ENCODE measurements around the gene GALNT17. TPM values are rescaled to one million over a fixed set of nuclear protein-coding genes. Genes with fewer than 3 reads are reported as not detected.

Gene GALNT17
- total RNA-seq, 1 experiment from 2014 or later: not detected

DNA sequence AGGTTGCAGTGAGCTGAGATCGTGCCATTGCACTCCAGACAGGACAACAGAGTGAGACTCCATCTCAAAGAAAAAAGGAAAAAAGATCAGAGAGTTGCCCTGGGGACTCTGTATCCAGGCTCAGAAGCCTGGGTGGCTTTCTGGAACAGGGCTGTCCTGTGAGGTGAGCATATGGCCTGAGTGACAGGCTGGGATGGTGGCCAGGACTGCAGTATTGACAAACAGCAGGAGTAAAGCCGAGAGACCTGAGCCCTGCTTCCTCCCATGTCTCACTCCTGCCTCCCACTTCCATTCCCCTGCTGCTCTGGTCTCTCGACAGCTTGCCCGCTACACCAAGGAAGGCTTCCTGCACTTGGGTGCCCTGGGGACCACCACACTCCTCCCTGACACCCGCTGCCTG lies 578.5 kb downstream of the GALNT17 start:
- Histone ChIP-seq H3K9me3 (ENCODE audit: control insufficient read depth, insufficient read depth, low read depth, low read length) (no peaks in the 10 kb centered on the region), H3K27me3 (ENCODE audit: control insufficient read depth, insufficient read depth, low read length) (peaks cover 2% of the 10 kb centered on the region; the same call in 1 of the 2 replicates), H3K36me3 (ENCODE audit: control insufficient read depth, insufficient read depth, low read length) (no peaks in the 10 kb centered on the region), H3K4me1 (ENCODE audit: control insufficient read depth, insufficient read depth, low read length) (no peaks in the 10 kb centered on the region), H3K4me3 (ENCODE audit: low read depth in 2 of 2, low read length in 2 of 2) (no peak overlapping the region), H3K27ac (ENCODE audit: low read length) (no peak overlapping the region)
- CTCF ChIA-PET: no interaction called here
- DNase-seq (ENCODE audit: low read depth, low spot score) (no peak), ATAC-seq (no peak)
- in situ Hi-C loops (cut with HindIII; ENCODE audit: low pct_unique_long_range_greater_than_20kb, low sequenced_read_pairs): no loop called here
- no TSS peak for BruUV-seq (replicated peaks)
- intact Hi-C loops (cut with micrococcal nuclease; ENCODE audit: unreplicated experiment): no loop called here
- TF ChIP-seq SIN3A (IDR thresholded peaks at IDR 0.05; ENCODE audit: borderline replicate concordance, insufficient read depth, low read depth, low read length) (no peak), TCF7L2 (IDR thresholded peaks at IDR 0.05; ENCODE audit: low read depth, low read length) (no peak), POLR2AphosphoS5 (IDR thresholded peaks at IDR 0.05; ENCODE audit: low read depth, low read length) (no peak)
- TF ChIP-seq, protein P1, sequence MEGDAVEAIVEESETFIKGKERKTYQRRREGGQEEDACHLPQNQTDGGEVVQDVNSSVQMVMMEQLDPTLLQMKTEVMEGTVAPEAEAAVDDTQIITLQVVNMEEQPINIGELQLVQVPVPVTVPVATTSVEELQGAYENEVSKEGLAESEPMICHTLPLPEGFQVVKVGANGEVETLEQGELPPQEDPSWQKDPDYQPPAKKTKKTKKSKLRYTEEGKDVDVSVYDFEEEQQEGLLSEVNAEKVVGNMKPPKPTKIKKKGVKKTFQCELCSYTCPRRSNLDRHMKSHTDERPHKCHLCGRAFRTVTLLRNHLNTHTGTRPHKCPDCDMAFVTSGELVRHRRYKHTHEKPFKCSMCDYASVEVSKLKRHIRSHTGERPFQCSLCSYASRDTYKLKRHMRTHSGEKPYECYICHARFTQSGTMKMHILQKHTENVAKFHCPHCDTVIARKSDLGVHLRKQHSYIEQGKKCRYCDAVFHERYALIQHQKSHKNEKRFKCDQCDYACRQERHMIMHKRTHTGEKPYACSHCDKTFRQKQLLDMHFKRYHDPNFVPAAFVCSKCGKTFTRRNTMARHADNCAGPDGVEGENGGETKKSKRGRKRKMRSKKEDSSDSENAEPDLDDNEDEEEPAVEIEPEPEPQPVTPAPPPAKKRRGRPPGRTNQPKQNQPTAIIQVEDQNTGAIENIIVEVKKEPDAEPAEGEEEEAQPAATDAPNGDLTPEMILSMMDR (IDR thresholded peaks at IDR 0.05): no peak
- TF ChIP-seq, protein P2, sequence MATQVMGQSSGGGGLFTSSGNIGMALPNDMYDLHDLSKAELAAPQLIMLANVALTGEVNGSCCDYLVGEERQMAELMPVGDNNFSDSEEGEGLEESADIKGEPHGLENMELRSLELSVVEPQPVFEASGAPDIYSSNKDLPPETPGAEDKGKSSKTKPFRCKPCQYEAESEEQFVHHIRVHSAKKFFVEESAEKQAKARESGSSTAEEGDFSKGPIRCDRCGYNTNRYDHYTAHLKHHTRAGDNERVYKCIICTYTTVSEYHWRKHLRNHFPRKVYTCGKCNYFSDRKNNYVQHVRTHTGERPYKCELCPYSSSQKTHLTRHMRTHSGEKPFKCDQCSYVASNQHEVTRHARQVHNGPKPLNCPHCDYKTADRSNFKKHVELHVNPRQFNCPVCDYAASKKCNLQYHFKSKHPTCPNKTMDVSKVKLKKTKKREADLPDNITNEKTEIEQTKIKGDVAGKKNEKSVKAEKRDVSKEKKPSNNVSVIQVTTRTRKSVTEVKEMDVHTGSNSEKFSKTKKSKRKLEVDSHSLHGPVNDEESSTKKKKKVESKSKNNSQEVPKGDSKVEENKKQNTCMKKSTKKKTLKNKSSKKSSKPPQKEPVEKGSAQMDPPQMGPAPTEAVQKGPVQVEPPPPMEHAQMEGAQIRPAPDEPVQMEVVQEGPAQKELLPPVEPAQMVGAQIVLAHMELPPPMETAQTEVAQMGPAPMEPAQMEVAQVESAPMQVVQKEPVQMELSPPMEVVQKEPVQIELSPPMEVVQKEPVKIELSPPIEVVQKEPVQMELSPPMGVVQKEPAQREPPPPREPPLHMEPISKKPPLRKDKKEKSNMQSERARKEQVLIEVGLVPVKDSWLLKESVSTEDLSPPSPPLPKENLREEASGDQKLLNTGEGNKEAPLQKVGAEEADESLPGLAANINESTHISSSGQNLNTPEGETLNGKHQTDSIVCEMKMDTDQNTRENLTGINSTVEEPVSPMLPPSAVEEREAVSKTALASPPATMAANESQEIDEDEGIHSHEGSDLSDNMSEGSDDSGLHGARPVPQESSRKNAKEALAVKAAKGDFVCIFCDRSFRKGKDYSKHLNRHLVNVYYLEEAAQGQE (IDR thresholded peaks at IDR 0.05; ENCODE audit: insufficient read depth in 1 of 2, low read depth in 2 of 2, low read length in 1 of 2): no peak
- POLR2A ChIA-PET: no interaction called here

DNA sequence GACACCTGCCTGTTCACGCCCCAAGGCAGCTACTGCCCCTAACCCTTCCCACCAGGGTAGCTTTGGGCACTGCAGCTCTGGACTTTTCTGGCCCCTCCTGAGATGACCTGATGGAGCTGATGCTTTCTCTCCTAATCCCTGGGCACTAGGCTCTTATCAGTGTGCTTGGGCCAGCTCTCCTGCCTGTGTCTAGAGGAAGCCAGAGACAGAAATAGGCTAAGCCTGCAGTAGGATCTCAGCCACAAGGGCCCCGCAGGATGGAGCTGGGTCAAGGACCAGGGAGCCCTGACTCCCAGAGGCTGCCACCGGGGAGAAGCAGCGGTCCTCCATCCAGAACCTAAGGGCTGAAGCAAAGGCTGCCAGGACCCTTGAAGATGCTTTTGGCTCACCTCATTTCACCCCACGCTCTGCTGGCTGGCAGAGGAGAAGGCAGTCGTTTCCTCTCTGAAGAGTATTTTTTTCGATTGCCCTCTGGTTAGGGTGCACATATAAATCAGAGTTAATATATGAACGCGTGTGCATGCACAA lies 580.8 kb downstream of the GALNT17 start:
- no peaks in the 10 kb centered on the region for H3K4me1 ChIP-seq (ENCODE audit: control insufficient read depth, insufficient read depth, low read length)
- ATAC-seq (no peak), DNase-seq (ENCODE audit: low read depth, low spot score) (no peak)
- peaks cover 2% of the 10 kb centered on the region; the same call in 1 of the 2 replicates for H3K27me3 ChIP-seq (ENCODE audit: control insufficient read depth, insufficient read depth, low read length)
- in situ Hi-C loops (cut with HindIII; ENCODE audit: low pct_unique_long_range_greater_than_20kb, low sequenced_read_pairs) (no loop called here), intact Hi-C loops (cut with micrococcal nuclease; ENCODE audit: unreplicated experiment) (no loop called here)
- CTCF ChIA-PET: interaction anchor here (0.6 kb wide), 1 partner anchor 41 kb away, joined by 8 read pairs; no protein-coding TSS in a partner anchor
- H3K4me3 ChIP-seq (ENCODE audit: low read depth in 2 of 2, low read length in 2 of 2): no peak overlapping the region
- no peak for TF ChIP-seq SIN3A (IDR thresholded peaks at IDR 0.05; ENCODE audit: borderline replicate concordance, insufficient read depth, low read depth, low read length)
- no peak for TF ChIP-seq TCF7L2 (IDR thresholded peaks at IDR 0.05; ENCODE audit: low read depth, low read length)
- TF ChIP-seq POLR2AphosphoS5 (IDR thresholded peaks at IDR 0.05; ENCODE audit: low read depth, low read length): no peak
- TF ChIP-seq, protein P1 (IDR thresholded peaks at IDR 0.05): no peak
- TF ChIP-seq, protein P2 (IDR thresholded peaks at IDR 0.05; ENCODE audit: insufficient read depth in 1 of 2, low read depth in 2 of 2, low read length in 1 of 2): no peak
- no peaks in the 10 kb centered on the region for H3K36me3 ChIP-seq (ENCODE audit: control insufficient read depth, insufficient read depth, low read length)
- BruUV-seq (replicated peaks): no TSS peak
- H3K27ac ChIP-seq (ENCODE audit: low read length): no peak overlapping the region
- POLR2A ChIA-PET: interaction anchor here (0.6 kb wide), 1 partner anchor 882 kb away, joined by 6 read pairs; no protein-coding TSS in a partner anchor
- no peaks in the 10 kb centered on the region for H3K9me3 ChIP-seq (ENCODE audit: control insufficient read depth, insufficient read depth, low read depth, low read length)
